GM12878 (cell line): ENCODE results near the gene R3HDM2. TPM values are rescaled to one million over a fixed set of nuclear protein-coding genes. Genes with fewer than 3 reads are reported as not detected.

Source experiments
- ATAC-seq: fragments of 200-7000 bp; cut with Tn5 transposase; 3 replicates; pipeline ENCODE4 v1.9.1; 2020; ENCODE audit warnings: mild to moderate bottlenecking, moderate library complexity
- BruUV-seq: library from RNA; stranded (reverse); fragments of 400-500 nt; replicated peaks from 2 replicates; lab custom pipeline; 2021; lab: Mats Ljungman, UMichigan
- CTCF ChIA-PET: fragments of 300-600 bp; sonication (Branson Sonifier 250); formaldehyde crosslinking; extraction: SDS; loops from one replicate; lab custom pipeline; 2021; ENCODE audit warnings: inconsistent platforms; lab: Yijun Ruan, JAX
- POLR2A ChIA-PET: fragments of 350-600 bp; formaldehyde crosslinking; extraction: SDS; loops from one replicate; lab custom pipeline; 2021; ENCODE audit warnings: inconsistent platforms; lab: Charles Lee
- RAD21 ChIA-PET: fragments of 300-600 bp; sonication (Branson Sonifier 250); formaldehyde crosslinking; loops from one replicate; lab custom pipeline; 2023; ENCODE audit warnings: antibody characterized with exemption; ENCODE audit not compliant: unreplicated experiment; lab: Charles Lee
- SMC1A ChIA-PET: fragments of 300-600 bp; sonication (Branson Sonifier 250); formaldehyde crosslinking; loops from one replicate; lab custom pipeline; 2023; ENCODE audit not compliant: unreplicated experiment, uncharacterized antibody; lab: Charles Lee
- DNase-seq: peaks from one replicate; pipeline ENCODE4 v3.0.0-alpha.2; 2011; ENCODE audit warnings: low read depth, low spot score
- FAIRE-seq: peaks from 3 replicates; lab custom pipeline; 2011; peaks lifted over from hg19 to GRCh38; lab: Jason Lieb, UNC
- H2AFZ ChIP-seq: 2 replicates; pipeline ENCODE4 v1.6.0; 2011; ENCODE audit warnings: low read depth, low read length, control low read depth; ENCODE audit not compliant: control insufficient read depth
- H3K27ac ChIP-seq: 2 replicates; pipeline ENCODE4 v1.5.1; 2011; ENCODE audit warnings: control low read depth; ENCODE audit not compliant: control insufficient read depth, insufficient read depth
- H3K27me3 ChIP-seq, 2 experiments: replicated peaks in 1 of 2; 2 replicates each; pipeline versions ENCODE4 v1.6.0 to v1.6.1; 2011; ENCODE audit warnings: low read length in 1 of 2; ENCODE audit not compliant: control insufficient read depth in 2 of 2, insufficient read depth in 2 of 2
- H3K36me3 ChIP-seq, 2 experiments: 2 replicates each; pipeline ENCODE4 v1.5.1; 2011; ENCODE audit warnings: low read length in 1 of 2; ENCODE audit not compliant: control insufficient read depth in 2 of 2, insufficient read depth in 2 of 2
- H3K4me1 ChIP-seq: 2 replicates; pipeline ENCODE4 v1.6.1; 2011; ENCODE audit warnings: mild to moderate bottlenecking, low read length, moderate library complexity, mixed read lengths; ENCODE audit not compliant: control insufficient read depth, insufficient read depth
- H3K4me2 ChIP-seq: 2 replicates; pipeline ENCODE4 v1.6.0; 2011; ENCODE audit warnings: control low read depth; ENCODE audit not compliant: control insufficient read depth, insufficient read depth
- H3K4me3 ChIP-seq: fragments of 200-600 bp; sonication (generic); 2 replicates; pipeline ENCODE4 v1.5.1; 2016
- H3K79me2 ChIP-seq: 2 replicates; pipeline ENCODE4 v1.6.0; 2011; ENCODE audit warnings: low read length; ENCODE audit not compliant: control insufficient read depth, insufficient read depth
- H3K9ac ChIP-seq: 2 replicates; pipeline ENCODE4 v1.8.0; 2011; ENCODE audit warnings: low read length, control low read depth, mixed read lengths; ENCODE audit not compliant: control insufficient read depth, insufficient read depth
- H3K9me3 ChIP-seq: replicated peaks from 3 replicates; pipeline ENCODE4 v1.5.1; 2011; ENCODE audit warnings: mild to moderate bottlenecking, low read length; ENCODE audit not compliant: control insufficient read depth, insufficient read depth
- H4K20me1 ChIP-seq: 2 replicates; pipeline ENCODE4 v1.6.0; 2011; ENCODE audit not compliant: control insufficient read depth, insufficient read depth
- ATF7 ChIP-seq: fragments of 450-650 bp; IDR thresholded peaks from 2 replicates; pipeline ENCODE4 v1.6.1; 2016; ENCODE audit warnings: low read depth, mild to moderate bottlenecking
- BCL11A ChIP-seq: IDR thresholded peaks from 2 replicates; pipeline ENCODE4 v1.6.1; 2011; ENCODE audit warnings: low read depth, low read length
- CREM ChIP-seq: IDR thresholded peaks from 2 replicates; pipeline ENCODE4 v1.6.1; 2014; ENCODE audit warnings: antibody characterized with exemption, low read depth
- EGR1 ChIP-seq, 2 experiments: IDR thresholded peaks; 1 replicate in 1 of 2; 2 replicates in 1 of 2; pipeline ENCODE4 v1.6.1; 2011 to 2012; ENCODE audit warnings: low read depth in 2 of 2, low read length in 2 of 2, borderline replicate concordance in 1 of 2, mild to moderate bottlenecking in 1 of 2, moderate library complexity in 1 of 2
- KDM1A ChIP-seq: fragments of 200-600 bp; sonication (generic); IDR thresholded peaks from 2 replicates; pipeline ENCODE4 v1.6.1; 2016; ENCODE audit warnings: borderline replicate concordance
- MTA2 ChIP-seq: fragments of 450-650 bp; IDR thresholded peaks from 2 replicates; pipeline ENCODE4 v1.6.1; 2016; ENCODE audit warnings: low read depth, mild to moderate bottlenecking, moderate library complexity
- MTA3 ChIP-seq: IDR thresholded peaks from 2 replicates; pipeline ENCODE4 v1.6.1; 2012; ENCODE audit warnings: low read length, inconsistent platforms, borderline replicate concordance
- NFXL1 ChIP-seq: fragments of 450-650 bp; IDR thresholded peaks from 2 replicates; pipeline ENCODE4 v1.6.1; 2017; ENCODE audit warnings: antibody characterized with exemption, mild to moderate bottlenecking, borderline replicate concordance
- PAX5 ChIP-seq: IDR thresholded peaks from 2 replicates; pipeline ENCODE4 v1.6.1; 2011; ENCODE audit warnings: low read depth, low read length, borderline replicate concordance
- PML ChIP-seq: IDR thresholded peaks from 2 replicates; pipeline ENCODE4 v1.6.1; 2012; ENCODE audit warnings: low read length, inconsistent platforms
- POLR2A ChIP-seq: IDR thresholded peaks from 2 replicates; pipeline ENCODE4 v1.6.1; 2011; ENCODE audit warnings: low read depth, mild to moderate bottlenecking, low read length
- SP1 ChIP-seq: IDR thresholded peaks from one replicate; pipeline ENCODE4 v1.6.1; 2011; ENCODE audit warnings: low read depth, low read length
- SPI1 ChIP-seq: IDR thresholded peaks from 2 replicates; pipeline ENCODE4 v1.6.1; 2011; ENCODE audit warnings: low read depth, mild to moderate bottlenecking, low read length, moderate library complexity, borderline replicate concordance; ENCODE audit not compliant: insufficient read depth
- SRF ChIP-seq, 2 experiments: IDR thresholded peaks; 2 replicates each; pipeline ENCODE4 v1.6.1; 2011; ENCODE audit warnings: low read depth in 2 of 2, low read length in 2 of 2, mild to moderate bottlenecking in 1 of 2, moderate library complexity in 1 of 2
- STAT3 ChIP-seq: IDR thresholded peaks from 2 replicates; pipeline ENCODE4 v1.6.1; 2011; ENCODE audit warnings: low read depth, low read length, improper control_type of control experiment
- ZNF24 ChIP-seq: fragments of 450-650 bp; IDR thresholded peaks from 2 replicates; pipeline ENCODE4 v1.6.1; 2017; ENCODE audit warnings: antibody characterized with exemption, mild to moderate bottlenecking
- WGBS: methylation state at CpG from one replicate; pipeline ENCODE4 v1.1.6; 2016; ENCODE audit warnings: low lambda C conversion rate; ENCODE audit not compliant: insufficient replicate concordance, insufficient coverage; ENCODE audit errors: missing lambda C conversion rate; 5-methylcytosine and 5-hydroxymethylcytosine counted together
- in situ Hi-C: fragments of 300-500 bp; cut with MboI; formaldehyde crosslinking; loops from 9 replicates; pipeline ENCODE4 v1.14.3; 2018; ENCODE audit warnings: mixed read lengths
- intact Hi-C: fragments of 100-400 bp; cut with micrococcal nuclease; formaldehyde crosslinking; loops from one replicate; pipeline ENCODE4 v1.14.2; 2022; ENCODE audit not compliant: unreplicated experiment
- polyA plus RNA-seq, 11 experiments: library from polyadenylated mRNA; depleted of rRNA in 4 of 11; unstranded in 6 of 11; stranded (reverse) in 5 of 11; fragments of >200 nt; fragmentation: Nextera tagmentation in 4 of 11; fragmentation: Illumina TruSeq in 1 of 11; extraction: Ambion mirVana in 4 of 11; extraction: Trizol in 1 of 11; gene quantifications; 1 replicate in 1 of 11; 2 replicates in 10 of 11; pipeline versions ENCODE4 v1.2.1 to v1.2.3, GENCODE V29; 2011 to 2016; ENCODE audit warnings: inconsistent platforms in 2 of 11, missing spikeins in 2 of 11, low read depth in 1 of 11
- total RNA-seq, 4 experiments: library from RNA; depleted of rRNA in 3 of 4; stranded (reverse); fragments of >200 nt in 3 of 4; fragmentation: Illumina TruSeq in 1 of 4; extraction: Trizol in 1 of 4; gene quantifications; 2 replicates each; pipeline versions ENCODE4 v1.2.1 to v1.2.3, GENCODE V29; 2013 to 2021
- TF ChIP-seq, protein P1 (sequence below): IDR thresholded peaks from 2 replicates; pipeline ENCODE4 v1.6.1; 2012; ENCODE audit warnings: improper control_type of control experiment, low read depth, low read length; ENCODE audit not compliant: insufficient replicate concordance

Gene R3HDM2
- total and polyA plus RNA-seq, 10 of the 15 experiments (the other 5 are each of a cell fraction or from before 2014, with no cell fraction given) = 4.6 to 26.1 (median 11.2) TPM

DNA sequence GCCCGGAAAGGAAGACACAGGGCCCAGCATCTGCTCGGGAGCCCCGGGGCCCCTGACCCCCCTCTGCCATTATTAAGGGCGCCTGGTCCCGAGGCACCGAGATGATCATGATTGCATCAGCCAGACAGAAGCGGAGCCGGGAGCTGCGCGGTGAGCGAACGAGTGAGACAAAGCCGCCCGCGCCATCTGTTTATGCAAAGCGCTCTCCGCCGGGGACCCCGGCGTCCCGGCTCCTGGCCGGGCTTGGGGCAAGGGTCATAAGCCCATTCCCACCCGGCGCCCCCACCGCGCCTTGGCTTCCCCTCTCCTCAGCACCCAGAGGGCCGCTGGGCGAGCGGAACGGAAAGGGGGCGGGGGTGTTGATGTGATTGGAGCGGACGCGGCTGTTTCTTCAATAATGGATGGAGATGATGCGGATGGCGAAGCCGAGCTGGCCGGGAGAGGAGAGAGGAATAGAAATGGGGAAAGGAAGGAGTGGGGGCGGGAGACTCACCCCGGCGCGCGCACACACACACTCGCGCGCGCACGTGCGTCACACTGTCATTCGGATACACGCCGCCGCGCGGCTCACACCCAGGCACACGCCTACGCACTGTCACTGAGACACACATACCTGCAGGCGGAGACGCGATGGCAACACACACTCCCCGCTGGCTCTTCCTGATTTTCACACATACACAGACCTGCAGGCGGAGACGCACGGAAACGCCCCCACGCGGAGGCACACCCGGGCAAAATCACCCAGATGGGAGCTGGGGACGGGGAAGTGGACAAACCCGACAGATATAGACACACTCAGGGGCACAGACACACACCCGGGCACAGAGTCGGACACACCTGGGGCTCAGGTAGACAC is 190.5 kb downstream of the R3HDM2 start:
- SMC1A ChIA-PET = interaction anchor here (0.8 to 8.1 kb wide), 3 partner anchors 11 to 52 kb away, joined by 3 to 55 read pairs (median 11); partner anchors contain the start of gene SHMT2
- no TSS peak for BruUV-seq
- ATAC-seq (peak; percentile 18), FAIRE-seq (peak; percentile 44), DNase-seq (no peak)
- in situ Hi-C loops (no loop called here), intact Hi-C loops (loop anchor here (5.0 kb wide), 1 partner anchor 118 kb away; no protein-coding TSS in a partner anchor)
- Histone ChIP-seq H3K4me3 (peak overlapping the region; percentile 68), H3K4me1 (peaks cover 50% of the 10 kb centered on the region), H3K27ac (no peak overlapping the region), H3K79me2 (no peaks in the 10 kb centered on the region), H3K36me3 (no peaks in the 10 kb centered on the region), H3K9ac (peak overlapping the region; percentile 47; the same call in 1 of the 2 replicates), H3K27me3 (peaks cover 5 to 8% of the 10 kb centered on the region in 2 experiments; a peak in 3 of 4 replicates), H3K4me2 (peak overlapping the region; percentile 93), H4K20me1 (peaks cover 2% of the 10 kb centered on the region; the same call in 1 of the 2 replicates), H2AFZ (peak overlapping the region; percentile 52), H3K9me3 (no peaks in the 10 kb centered on the region)
- under 1% methylated on average over 63 of the region's 72 CpGs for WGBS
- POLR2A ChIA-PET = interaction anchor here (1.4 to 2.8 kb wide), 3 partner anchors 10 to 27 kb away, joined by 5 to 15 read pairs (median 7); partner anchors contain the start of gene SHMT2
- CTCF ChIA-PET = interaction anchor here (0.8 to 10.7 kb wide), 10 partner anchors 10 to 365 kb away, joined by 3 to 271 read pairs (median 14); partner anchors contain the start of genes INHBE, SHMT2, STAC3 and STAT6
- RAD21 ChIA-PET = interaction anchor here (0.7 to 14.4 kb wide), 7 partner anchors 10 to 213 kb away, joined by 3 to 85 read pairs (median 5); partner anchors contain the start of genes INHBE, SHMT2 and STAT6
- TF ChIP-seq ZNF24 (no peak), SPI1 (0 out of 2 replicates have a peak, but pooled peaks have one; percentile 16), SRF (IDR thresholded peaks at IDR 0.05; ENCODE audit: low read depth in 2 of 2, low read length in 2 of 2) (no peak), MTA3 (no peak), PML (no peak), EGR1 (IDR thresholded peaks at IDR 0.05; ENCODE audit: borderline replicate concordance in 1 of 2, low read depth in 2 of 2, low read length in 2 of 2) (peak; percentile 60 to 90), KDM1A (no peak), CREM (no peak), SP1 (no peak), ATF7 (0 out of 2 replicates have a peak, but pooled peaks have one; percentile 7), BCL11A (no peak), NFXL1 (no peak), POLR2A (peak; percentile 57; the same call in 1 of the 2 replicates), MTA2 (no peak), STAT3 (no peak), PAX5 (no peak)
- TF ChIP-seq, protein P1, sequence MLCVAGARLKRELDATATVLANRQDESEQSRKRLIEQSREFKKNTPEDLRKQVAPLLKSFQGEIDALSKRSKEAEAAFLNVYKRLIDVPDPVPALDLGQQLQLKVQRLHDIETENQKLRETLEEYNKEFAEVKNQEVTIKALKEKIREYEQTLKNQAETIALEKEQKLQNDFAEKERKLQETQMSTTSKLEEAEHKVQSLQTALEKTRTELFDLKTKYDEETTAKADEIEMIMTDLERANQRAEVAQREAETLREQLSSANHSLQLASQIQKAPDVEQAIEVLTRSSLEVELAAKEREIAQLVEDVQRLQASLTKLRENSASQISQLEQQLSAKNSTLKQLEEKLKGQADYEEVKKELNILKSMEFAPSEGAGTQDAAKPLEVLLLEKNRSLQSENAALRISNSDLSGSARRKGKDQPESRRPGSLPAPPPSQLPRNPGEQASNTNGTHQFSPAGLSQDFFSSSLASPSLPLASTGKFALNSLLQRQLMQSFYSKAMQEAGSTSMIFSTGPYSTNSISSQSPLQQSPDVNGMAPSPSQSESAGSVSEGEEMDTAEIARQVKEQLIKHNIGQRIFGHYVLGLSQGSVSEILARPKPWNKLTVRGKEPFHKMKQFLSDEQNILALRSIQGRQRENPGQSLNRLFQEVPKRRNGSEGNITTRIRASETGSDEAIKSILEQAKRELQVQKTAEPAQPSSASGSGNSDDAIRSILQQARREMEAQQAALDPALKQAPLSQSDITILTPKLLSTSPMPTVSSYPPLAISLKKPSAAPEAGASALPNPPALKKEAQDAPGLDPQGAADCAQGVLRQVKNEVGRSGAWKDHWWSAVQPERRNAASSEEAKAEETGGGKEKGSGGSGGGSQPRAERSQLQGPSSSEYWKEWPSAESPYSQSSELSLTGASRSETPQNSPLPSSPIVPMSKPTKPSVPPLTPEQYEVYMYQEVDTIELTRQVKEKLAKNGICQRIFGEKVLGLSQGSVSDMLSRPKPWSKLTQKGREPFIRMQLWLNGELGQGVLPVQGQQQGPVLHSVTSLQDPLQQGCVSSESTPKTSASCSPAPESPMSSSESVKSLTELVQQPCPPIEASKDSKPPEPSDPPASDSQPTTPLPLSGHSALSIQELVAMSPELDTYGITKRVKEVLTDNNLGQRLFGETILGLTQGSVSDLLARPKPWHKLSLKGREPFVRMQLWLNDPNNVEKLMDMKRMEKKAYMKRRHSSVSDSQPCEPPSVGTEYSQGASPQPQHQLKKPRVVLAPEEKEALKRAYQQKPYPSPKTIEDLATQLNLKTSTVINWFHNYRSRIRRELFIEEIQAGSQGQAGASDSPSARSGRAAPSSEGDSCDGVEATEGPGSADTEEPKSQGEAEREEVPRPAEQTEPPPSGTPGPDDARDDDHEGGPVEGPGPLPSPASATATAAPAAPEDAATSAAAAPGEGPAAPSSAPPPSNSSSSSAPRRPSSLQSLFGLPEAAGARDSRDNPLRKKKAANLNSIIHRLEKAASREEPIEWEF = no peak
